ENCODE results near the gene HOXA11.

- TF ChIP-seq CTCF (conservative IDR thresholded peaks at IDR 0.05) (no peak; the same call in 1 of the 2 replicates), ZFX (IDR thresholded peaks at IDR 0.05) (no peak)
These were observed 23.8 kb downstream of the HOXA11 start for GRCh38 chr7:27161214-27161720.

Data from C4-2B (cell line).